H1 (cell line): ENCODE data around the gene ARRB1. TPM values are rescaled to one million over a fixed set of nuclear protein-coding genes. Genes with fewer than 3 reads are reported as not detected.

Experiments used
- CTCF ChIA-PET: fragments of 300-600 bp; sonication (Branson Sonifier 250); formaldehyde crosslinking; loops from one replicate; lab custom pipeline; 2021; ENCODE audit not compliant: partially characterized antibody; lab: Charles Lee
- POLR2A ChIA-PET: fragments of 300-600 bp; sonication (Branson Sonifier 250); formaldehyde crosslinking; loops from one replicate; lab custom pipeline; 2021; ENCODE audit warnings: inconsistent platforms; ENCODE audit not compliant: partially characterized antibody; lab: Charles Lee
- DNase-seq, 2 experiments: peaks; one replicate each; pipeline versions ENCODE4 v3.0.0 to v3.0.0-alpha.2; 2010 to 2022; ENCODE audit warnings: low spot score in 2 of 2, low read depth in 1 of 2, mixed read lengths in 1 of 2
- FAIRE-seq: peaks from 2 replicates; lab custom pipeline; 2011; peaks lifted over from hg19 to GRCh38; lab: Jason Lieb, UNC
- H2AFZ ChIP-seq: 2 replicates; pipeline ENCODE4 v1.8.1; 2012; ENCODE audit warnings: low read length, inconsistent platforms
- H2AK5ac ChIP-seq: 2 replicates; pipeline ENCODE4 v1.6.1; 2013; ENCODE audit warnings: low read depth, low read length
- H2BK120ac ChIP-seq: replicated peaks from 2 replicates; pipeline ENCODE3; 2013; ENCODE audit warnings: low read depth, low read length, inconsistent platforms
- H2BK12ac ChIP-seq: 2 replicates; pipeline ENCODE4 v1.6.1; 2013; ENCODE audit warnings: low read depth, low read length
- H2BK15ac ChIP-seq: 2 replicates; pipeline ENCODE4 v1.6.1; 2013; ENCODE audit warnings: low read length
- H2BK20ac ChIP-seq: 2 replicates; pipeline ENCODE4 v1.6.1; 2013; ENCODE audit warnings: low read length
- H2BK5ac ChIP-seq: 2 replicates; pipeline ENCODE4 v1.6.1; 2013; ENCODE audit warnings: low read depth, low read length
- H3K14ac ChIP-seq: 2 replicates; pipeline ENCODE4 v1.6.1; 2013; ENCODE audit warnings: inconsistent platforms; ENCODE audit not compliant: insufficient read length
- H3K18ac ChIP-seq: 2 replicates; pipeline ENCODE4 v1.6.1; 2013; ENCODE audit warnings: low read length; ENCODE audit errors: extremely low read depth
- H3K23ac ChIP-seq: 2 replicates; pipeline ENCODE4 v1.6.1; 2013; ENCODE audit warnings: inconsistent platforms; ENCODE audit not compliant: insufficient read length
- H3K23me2 ChIP-seq: 2 replicates; pipeline ENCODE4 v1.6.1; 2013; ENCODE audit warnings: low read depth, low read length
- H3K27ac ChIP-seq: 2 replicates; pipeline ENCODE4 v1.6.1; 2011; ENCODE audit warnings: low read depth, low read length, inconsistent platforms
- H3K27me3 ChIP-seq, 4 experiments: replicated peaks in 1 of 4; 1 replicate in 1 of 4; 2 replicates in 3 of 4; pipeline versions ENCODE4 v1.6.1 to v1.8.1; 2011 to 2013; ENCODE audit warnings: low read length in 3 of 4, mild to moderate bottlenecking in 3 of 4, inconsistent platforms in 2 of 4, mixed read lengths in 2 of 4, moderate library complexity in 1 of 4; ENCODE audit not compliant: control insufficient read depth in 3 of 4, insufficient read depth in 3 of 4; ENCODE audit errors: extremely low read depth in 1 of 4
- H3K36me3 ChIP-seq, 4 experiments: 2 replicates each; pipeline versions ENCODE4 v1.6.1 to v1.8.1; 2011 to 2013; ENCODE audit warnings: mild to moderate bottlenecking in 4 of 4, low read length in 3 of 4, moderate library complexity in 2 of 4, control low read depth in 1 of 4, inconsistent platforms in 1 of 4; ENCODE audit not compliant: insufficient read depth in 4 of 4, control insufficient read depth in 2 of 4
- H3K4ac ChIP-seq: replicated peaks from 2 replicates; pipeline ENCODE3; 2013; ENCODE audit warnings: low read length, low read depth, mixed read lengths, inconsistent platforms; ENCODE audit not compliant: insufficient read length
- H3K4me1 ChIP-seq, 4 experiments: replicated peaks in 1 of 4; 1 replicate in 1 of 4; 2 replicates in 3 of 4; pipeline versions ENCODE4 v1.6.1 to v1.8.1; 2011 to 2013; ENCODE audit warnings: low read length in 3 of 4, inconsistent platforms in 2 of 4, mixed read lengths in 1 of 4; ENCODE audit not compliant: insufficient read depth in 4 of 4, control insufficient read depth in 3 of 4
- H3K4me2 ChIP-seq, 2 experiments: 2 replicates each; pipeline versions ENCODE4 v1.6.1 to v1.8.1; 2011 to 2013; ENCODE audit warnings: low read depth in 2 of 2, low read length in 2 of 2, control low read depth in 1 of 2, inconsistent platforms in 1 of 2, mild to moderate bottlenecking in 1 of 2; ENCODE audit not compliant: insufficient read depth in 1 of 2
- H3K4me3 ChIP-seq, 4 experiments: fragments of 200-600, 300-600 bp in 1 of 4; sonication (generic), shearing (Covaris generic), sonication (Bioruptor Twin) in 1 of 4; 2 replicates each; pipeline versions ENCODE4 v1.5.1 to v1.8.1; 2011 to 2016; ENCODE audit warnings: low read length in 4 of 4, low read depth in 3 of 4, control low read depth in 2 of 4, inconsistent platforms in 2 of 4, mild to moderate bottlenecking in 2 of 4, mixed read lengths in 1 of 4, moderate library complexity in 1 of 4; ENCODE audit not compliant: insufficient read depth in 2 of 4; ENCODE audit errors: extremely low read depth in 1 of 4
- H3K56ac ChIP-seq: replicated peaks from 2 replicates; pipeline ENCODE3; 2013; ENCODE audit warnings: low read depth, mild to moderate bottlenecking, mixed read lengths, low read length, inconsistent platforms; ENCODE audit not compliant: insufficient read length
- H3K79me1 ChIP-seq: 2 replicates; pipeline ENCODE4 v1.6.1; 2013; ENCODE audit warnings: low read depth, low read length, control low read depth
- H3K79me2 ChIP-seq, 2 experiments: 2 replicates each; pipeline versions ENCODE4 v1.6.1 to v1.8.1; 2012 to 2013; ENCODE audit warnings: low read length in 2 of 2, mild to moderate bottlenecking in 2 of 2, inconsistent platforms in 1 of 2; ENCODE audit not compliant: insufficient read depth in 2 of 2, control insufficient read depth in 1 of 2
- H3K9ac ChIP-seq, 4 experiments: replicated peaks in 1 of 4; 1 replicate in 1 of 4; 2 replicates in 3 of 4; pipeline versions ENCODE4 v1.6.1 to v1.8.1; 2011 to 2013; ENCODE audit warnings: low read depth in 3 of 4, low read length in 3 of 4, control low read depth in 2 of 4, mild to moderate bottlenecking in 2 of 4, moderate library complexity in 2 of 4, inconsistent platforms in 1 of 4; ENCODE audit errors: extremely low read depth in 1 of 4
- H3K9me3 ChIP-seq, 2 experiments: 2 replicates each; pipeline versions ENCODE4 v1.6.1 to v1.8.1; 2012 to 2013; ENCODE audit warnings: mild to moderate bottlenecking in 2 of 2, moderate library complexity in 2 of 2, control low read depth in 1 of 2, inconsistent platforms in 1 of 2, low read depth in 1 of 2, low read length in 1 of 2, mixed read lengths in 1 of 2; ENCODE audit not compliant: insufficient read depth in 2 of 2
- H4K20me1 ChIP-seq, 2 experiments: replicated peaks in 1 of 2; 2 replicates each; pipeline versions ENCODE3 to v1.8.1; 2011 to 2013; ENCODE audit warnings: inconsistent platforms in 2 of 2, low read length in 2 of 2, mild to moderate bottlenecking in 1 of 2; ENCODE audit not compliant: insufficient read depth in 2 of 2, control insufficient read depth in 1 of 2
- H4K5ac ChIP-seq: 2 replicates; pipeline ENCODE4 v1.6.1; 2013; ENCODE audit warnings: low read length, low read depth, mixed read lengths, inconsistent platforms; ENCODE audit not compliant: insufficient read length
- H4K8ac ChIP-seq: 2 replicates; pipeline ENCODE4 v1.8.0; 2013; ENCODE audit warnings: mild to moderate bottlenecking, moderate library complexity, low read length, inconsistent platforms; ENCODE audit not compliant: insufficient read depth; ENCODE audit errors: extremely low read depth
- H4K91ac ChIP-seq: replicated peaks from 2 replicates; pipeline ENCODE3; 2013; ENCODE audit warnings: low read length, mixed read lengths, inconsistent platforms; ENCODE audit not compliant: insufficient read length
- BACH1 ChIP-seq: IDR thresholded peaks from 2 replicates; pipeline ENCODE4 v1.6.1; 2012; ENCODE audit warnings: low read length, improper control_type of control experiment
- BCL11A ChIP-seq, 2 experiments: IDR thresholded peaks; one replicate each; pipeline ENCODE4 v1.6.1; 2011; ENCODE audit warnings: low read depth in 2 of 2, low read length in 2 of 2, mild to moderate bottlenecking in 2 of 2
- CEBPB ChIP-seq: IDR thresholded peaks from 2 replicates; pipeline ENCODE4 v1.6.1; 2012; ENCODE audit warnings: low read depth, low read length
- CTBP2 ChIP-seq: IDR thresholded peaks from 2 replicates; pipeline ENCODE4 v1.7.0; 2011; ENCODE audit warnings: borderline replicate concordance, mild to moderate bottlenecking, moderate library complexity, mixed read lengths, low read length; ENCODE audit not compliant: insufficient read depth, insufficient read length
- EGR1 ChIP-seq: IDR thresholded peaks from 2 replicates; pipeline ENCODE4 v1.6.1; 2011; ENCODE audit warnings: low read depth, low read length, borderline replicate concordance
- FOSL1 ChIP-seq: IDR thresholded peaks from 2 replicates; pipeline ENCODE4 v1.6.1; 2011; ENCODE audit warnings: mild to moderate bottlenecking, low read depth, low read length, moderate library complexity; ENCODE audit not compliant: insufficient read depth
- HDAC2 ChIP-seq, 2 experiments: fragments of 300-600 bp in 1 of 2; sonication (generic) in 1 of 2; IDR thresholded peaks; 2 replicates each; pipeline ENCODE4 v1.6.1; 2011 to 2012; ENCODE audit warnings: low read depth in 2 of 2, low read length in 2 of 2, mild to moderate bottlenecking in 2 of 2, moderate library complexity in 2 of 2, borderline replicate concordance in 1 of 2, inconsistent platforms in 1 of 2
- KDM1A ChIP-seq: fragments of 200-600, 300-600 bp; sonication (generic); IDR thresholded peaks from 2 replicates; pipeline ENCODE4 v1.7.1; 2016; ENCODE audit warnings: mild to moderate bottlenecking, low read length, borderline replicate concordance
- SIN3A ChIP-seq, 2 experiments: IDR thresholded peaks in 1 of 2; conservative IDR thresholded peaks in 1 of 2; 2 replicates each; pipeline ENCODE4 v1.6.1; 2011 to 2012; ENCODE audit warnings: low read length in 2 of 2, improper control_type of control experiment in 1 of 2, low read depth in 1 of 2, mild to moderate bottlenecking in 1 of 2
- SP2 ChIP-seq: IDR thresholded peaks from 2 replicates; pipeline ENCODE4 v1.6.1; 2012; ENCODE audit warnings: mild to moderate bottlenecking, low read length, inconsistent platforms
- SP4 ChIP-seq: IDR thresholded peaks from 2 replicates; pipeline ENCODE4 v1.6.1; 2012; ENCODE audit warnings: low read length, inconsistent platforms
- ZNF274 ChIP-seq: IDR thresholded peaks from 2 replicates; pipeline ENCODE4 v1.7.0; 2012; ENCODE audit warnings: low read length, borderline replicate concordance; ENCODE audit errors: extremely low read depth
- WGBS, 2 experiments: shearing (Covaris generic) in 1 of 2; methylation state at CpG; one replicate each; pipeline versions ENCODE4 v1.1.6 to v1.1.7; 2013 to 2015; ENCODE audit warnings: low lambda C conversion rate in 2 of 2, mixed read lengths in 2 of 2, inconsistent platforms in 1 of 2, low coverage in 1 of 2, missing lambda C conversion rate in 1 of 2; ENCODE audit not compliant: insufficient replicate concordance in 2 of 2, insufficient coverage in 1 of 2, insufficient read length in 1 of 2; ENCODE audit errors: extremely low coverage in 1 of 2, missing lambda C conversion rate in 1 of 2; 5-methylcytosine and 5-hydroxymethylcytosine counted together
- polyA plus RNA-seq, 7 experiments: library from polyadenylated mRNA; depleted of rRNA in 3 of 7; stranded (reverse) in 5 of 7; unstranded in 2 of 7; fragments of >200 nt in 5 of 7; fragments of 200-250 nt in 2 of 7; gene quantifications; 1 replicate in 5 of 7; 2 replicates in 1 of 7; 4 replicates in 1 of 7; pipeline versions ENCODE4 v1.2.1 to v1.2.3, GENCODE V29; 2011 to 2013; ENCODE audit warnings: missing spikeins in 2 of 7, mixed read lengths in 2 of 7
- total RNA-seq: library from RNA; stranded (reverse); fragmentation: NEBNext Ultra II Directional; extraction: Animal tissue kit (Norgen Biotek cat#: 25700); gene quantifications from 2 replicates; pipeline ENCODE4 v1.2.1, GENCODE V29; 2021
- TF ChIP-seq, protein P1 (sequence below): IDR thresholded peaks from 2 replicates; pipeline ENCODE4 v1.6.1; 2011; ENCODE audit warnings: low read depth, mild to moderate bottlenecking, low read length; ENCODE audit not compliant: insufficient read depth

ARRB1 gene
- total and polyA plus RNA-seq, 2 of the 8 experiments (the other 6 are each of a cell fraction or from before 2014, with no cell fraction given) = 9.4 to 31.8 TPM

DNA sequence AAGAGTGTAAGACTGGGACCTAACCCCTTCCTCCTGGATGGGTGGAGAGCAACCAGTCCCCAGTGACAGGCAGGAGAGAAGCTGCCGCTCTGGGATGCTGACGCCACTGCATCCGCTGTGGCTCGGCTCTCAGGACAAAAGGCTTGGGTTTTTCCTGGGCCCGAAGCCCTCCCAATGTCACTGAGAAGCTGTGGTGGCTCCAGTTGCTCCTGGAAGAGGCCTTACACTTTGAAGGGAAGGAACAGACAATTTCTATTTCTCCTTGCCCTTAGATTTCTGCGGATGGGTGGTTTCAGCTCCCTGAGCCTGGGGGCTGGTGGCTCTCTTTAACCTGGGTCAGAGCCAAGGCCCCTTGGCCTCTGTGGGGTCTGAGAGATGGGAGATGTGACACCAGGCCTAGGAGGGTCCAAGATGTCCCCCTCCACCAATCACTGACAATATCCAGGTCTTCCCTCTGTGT, 89.5 kb downstream of the ARRB1 start:
- Histone ChIP-seq H3K9ac (no peak overlapping the region), H3K79me2 (no peaks in the 10 kb centered on the region), H3K27me3 (no peaks in the 10 kb centered on the region), H4K8ac (no peak overlapping the region), H4K5ac (no peak overlapping the region), H3K4me1 (peaks cover 0 to 4% (median 0%) of the 10 kb centered on the region in 4 experiments; a peak in 1 of 7 replicates), H3K27ac (no peak overlapping the region), H3K56ac (no peak overlapping the region), H3K36me3 (no peaks in the 10 kb centered on the region), H3K18ac (no peak overlapping the region), H3K23ac (no peak overlapping the region), H2BK5ac (no peak overlapping the region), H2AK5ac (no peak overlapping the region), H3K9me3 (no peaks in the 10 kb centered on the region), H4K20me1 (no peaks in the 10 kb centered on the region), H3K4ac (no peak overlapping the region), H3K4me3 (no peak overlapping the region), H3K4me2 (no peak overlapping the region), H2AFZ (no peak overlapping the region), H2BK12ac (no peak overlapping the region), H3K79me1 (no peaks in the 10 kb centered on the region), H2BK20ac (no peak overlapping the region), H2BK15ac (no peak overlapping the region), H4K91ac (no peak overlapping the region), H3K23me2 (no peaks in the 10 kb centered on the region), H3K14ac (no peak overlapping the region), H2BK120ac (no peak overlapping the region)
- ChIA-PET POLR2A (interaction anchor here (0.7 to 2.0 kb wide), 8 partner anchors 8 to 301 kb away, joined by 3 to 7 read pairs (median 4); no protein-coding TSS in a partner anchor), CTCF (interaction anchor here (1.0 to 7.4 kb wide), 6 partner anchors 10 to 121 kb away, joined by 3 to 45 read pairs (median 6); no protein-coding TSS in a partner anchor)
- DNase-seq (no peak), FAIRE-seq (no peak)
- WGBS, 2 experiments = 93% methylated on average over 6 of the region's 6 CpGs; no CpG with 5 or more reads in 1 of the 2 experiments
- no peak for TF ChIP-seq ZNF274
- TF ChIP-seq SP2 = no peak
- TF ChIP-seq, protein P1, sequence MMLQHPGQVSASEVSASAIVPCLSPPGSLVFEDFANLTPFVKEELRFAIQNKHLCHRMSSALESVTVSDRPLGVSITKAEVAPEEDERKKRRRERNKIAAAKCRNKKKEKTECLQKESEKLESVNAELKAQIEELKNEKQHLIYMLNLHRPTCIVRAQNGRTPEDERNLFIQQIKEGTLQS = no peak
- TF ChIP-seq SP4 = no peak
- no peak for TF ChIP-seq BACH1
- TF ChIP-seq CTBP2 = no peak
- no peak for TF ChIP-seq EGR1
- no peak for TF ChIP-seq FOSL1
- TF ChIP-seq SIN3A (conservative IDR thresholded peaks at IDR 0.05 in 1 of 2, IDR thresholded peaks at IDR 0.05 in 1 of 2; ENCODE audit: low read depth in 1 of 2, low read length in 2 of 2) = no peak
- no peak for TF ChIP-seq HDAC2 (IDR thresholded peaks at IDR 0.05; ENCODE audit: borderline replicate concordance in 1 of 2, low read depth in 2 of 2, low read length in 2 of 2)
- no peak for TF ChIP-seq CEBPB
- TF ChIP-seq KDM1A = no peak
- no peak for TF ChIP-seq BCL11A (IDR thresholded peaks at IDR 0.05; ENCODE audit: low read depth in 2 of 2, low read length in 2 of 2)
